Suprapubic skin (tissue), 4 donors: ENCODE results near the gene FLT4. TPM values are rescaled to one million over a fixed set of nuclear protein-coding genes. Genes with fewer than 3 reads are reported as not detected.

Source experiments
- DNase-seq, 2 donors: peaks; one replicate each; pipeline ENCODE4 v3.0.0-alpha.2; 2019; ENCODE audit warnings: low spot score in 2 of 2
- H3K27ac ChIP-seq: fragments of 200-600 bp; sonication (generic); one replicate; pipeline ENCODE4 v1.5.1; 2019
- H3K27me3 ChIP-seq: fragments of 200-600 bp; sonication (generic); one replicate; pipeline ENCODE4 v1.5.1; 2019
- H3K36me3 ChIP-seq: fragments of 200-600 bp; sonication (generic); one replicate; pipeline ENCODE4 v1.5.1; 2019
- H3K4me1 ChIP-seq: fragments of 200-600 bp; sonication (generic); one replicate; pipeline ENCODE4 v1.5.1; 2019
- H3K4me3 ChIP-seq: fragments of 200-600 bp; sonication (generic); one replicate; pipeline ENCODE4 v1.5.1; 2019; ENCODE audit warnings: mild to moderate bottlenecking
- H3K9me3 ChIP-seq: fragments of 200-600 bp; sonication (generic); one replicate; pipeline ENCODE4 v1.5.1; 2019
- EP300 ChIP-seq: sonication (generic); formaldehyde crosslinking; IDR thresholded peaks from one replicate; pipeline ENCODE4 v1.6.1; 2017; ENCODE audit warnings: antibody characterized with exemption
- POLR2A ChIP-seq, 2 donors: fragments of 450-650 bp; IDR thresholded peaks; one replicate each; pipeline ENCODE4 v1.6.1; 2017; ENCODE audit warnings: antibody characterized with exemption in 2 of 2, mild to moderate bottlenecking in 2 of 2, moderate library complexity in 2 of 2
- POLR2AphosphoS5 ChIP-seq, 3 donors: sonication (generic); formaldehyde crosslinking; IDR thresholded peaks; one replicate each; pipeline ENCODE4 v1.6.1; 2017; ENCODE audit warnings: antibody characterized with exemption in 3 of 3
- WGBS: methylation state at CpG from one replicate; pipeline ENCODE4 v1.1.5; 2018; 5-methylcytosine and 5-hydroxymethylcytosine counted together
- total RNA-seq, 4 donors: library from RNA; depleted of rRNA; stranded (reverse); fragments of >200 nt; gene quantifications; one replicate each; pipeline ENCODE4 v1.1.0, GENCODE V29; 2016
- TF ChIP-seq, protein P1 (sequence below), 2 donors: fragments of 200-600 bp in 1 of 2; fragments of 450-650 bp in 1 of 2; sonication (generic) in 1 of 2; IDR thresholded peaks; one replicate each; pipeline ENCODE4 v1.5.1; 2016 to 2019; ENCODE audit warnings: antibody characterized with exemption in 2 of 2, mild to moderate bottlenecking in 1 of 2, moderate library complexity in 1 of 2

The FLT4 gene
- total RNA-seq, 4 donors from 2014 or later: 0.79 to 8.9 (median 1.4) TPM

DNA sequence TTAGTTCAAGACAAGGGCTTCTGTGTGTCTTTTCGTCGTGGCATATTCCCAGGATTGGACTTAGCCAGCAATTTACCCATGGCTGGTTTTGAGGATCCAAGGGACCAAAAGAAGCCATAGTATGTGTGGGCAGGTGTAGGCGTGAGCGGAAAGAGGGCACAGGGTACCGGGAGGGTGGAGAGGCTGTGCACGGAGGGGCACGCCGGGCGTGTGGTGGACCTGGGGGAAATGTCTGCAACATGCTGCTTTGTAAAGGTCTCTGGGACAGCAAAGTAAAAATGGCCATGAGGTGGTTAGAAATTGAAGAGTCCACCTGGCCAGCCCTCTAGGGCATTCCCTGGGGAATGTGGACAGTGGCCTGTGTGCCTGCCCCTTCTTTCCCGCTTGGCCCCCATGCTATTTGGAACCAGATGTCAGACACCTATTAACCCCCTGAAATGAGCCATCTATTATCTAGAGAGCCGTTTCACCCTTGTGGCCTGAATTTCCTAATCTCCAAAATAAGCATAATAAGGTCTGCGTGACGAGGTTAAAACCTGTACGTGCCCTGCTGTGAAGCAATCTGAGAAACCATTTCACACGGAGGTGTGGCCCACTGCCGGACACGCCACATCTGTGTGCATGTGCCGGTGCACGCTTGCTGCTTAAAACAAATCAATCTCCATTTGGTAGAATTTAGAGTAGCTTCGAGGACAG lies 5.1 kb downstream of the FLT4 start:
- peaks cover 78% of the 10 kb centered on the region for H3K27me3 ChIP-seq
- DNase-seq: no peak
- WGBS: 75% methylated on average over 20 of the region's 20 CpGs
- H3K4me3 ChIP-seq: no peak overlapping the region
- no peak for TF ChIP-seq EP300
- no peaks in the 10 kb centered on the region for H3K36me3 ChIP-seq
- peaks cover 10% of the 10 kb centered on the region for H3K4me1 ChIP-seq
- no peak overlapping the region for H3K27ac ChIP-seq
- H3K9me3 ChIP-seq: no peaks in the 10 kb centered on the region

DNA sequence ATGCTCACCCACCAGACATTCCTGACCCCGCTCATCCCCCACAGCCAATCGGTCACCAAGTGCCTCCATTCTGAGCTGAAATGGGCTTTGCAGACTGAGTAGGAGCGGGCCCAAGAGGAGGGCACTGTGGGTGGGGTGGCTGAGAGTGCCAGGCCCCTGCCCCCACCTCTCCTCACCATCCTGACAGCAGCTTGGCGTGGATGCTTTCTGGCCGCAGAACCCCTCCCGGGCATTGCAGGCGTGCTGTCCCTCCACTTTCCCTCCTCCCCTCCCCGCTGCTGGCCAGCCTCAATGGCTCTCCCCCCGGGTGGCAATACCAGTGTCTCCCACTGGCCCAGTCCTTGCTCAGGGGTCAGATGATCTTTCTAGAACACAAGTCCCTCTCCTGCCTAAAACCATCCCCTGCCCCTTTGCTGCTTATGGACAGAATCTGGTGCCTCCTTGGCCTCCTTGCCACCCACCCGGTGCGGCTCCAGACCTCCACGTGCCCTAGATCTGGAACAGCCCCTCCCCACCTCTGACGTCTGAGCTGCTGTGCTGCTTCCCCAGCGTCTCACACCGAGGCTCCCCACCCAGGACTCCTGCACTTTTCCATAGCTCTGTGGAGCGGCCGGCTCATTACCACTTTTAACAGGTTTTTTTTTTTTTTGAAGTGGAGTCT lies 6.1 kb downstream of the FLT4 start:
- no peaks in the 10 kb centered on the region for H3K4me1 ChIP-seq
- TF ChIP-seq, protein P1, sequence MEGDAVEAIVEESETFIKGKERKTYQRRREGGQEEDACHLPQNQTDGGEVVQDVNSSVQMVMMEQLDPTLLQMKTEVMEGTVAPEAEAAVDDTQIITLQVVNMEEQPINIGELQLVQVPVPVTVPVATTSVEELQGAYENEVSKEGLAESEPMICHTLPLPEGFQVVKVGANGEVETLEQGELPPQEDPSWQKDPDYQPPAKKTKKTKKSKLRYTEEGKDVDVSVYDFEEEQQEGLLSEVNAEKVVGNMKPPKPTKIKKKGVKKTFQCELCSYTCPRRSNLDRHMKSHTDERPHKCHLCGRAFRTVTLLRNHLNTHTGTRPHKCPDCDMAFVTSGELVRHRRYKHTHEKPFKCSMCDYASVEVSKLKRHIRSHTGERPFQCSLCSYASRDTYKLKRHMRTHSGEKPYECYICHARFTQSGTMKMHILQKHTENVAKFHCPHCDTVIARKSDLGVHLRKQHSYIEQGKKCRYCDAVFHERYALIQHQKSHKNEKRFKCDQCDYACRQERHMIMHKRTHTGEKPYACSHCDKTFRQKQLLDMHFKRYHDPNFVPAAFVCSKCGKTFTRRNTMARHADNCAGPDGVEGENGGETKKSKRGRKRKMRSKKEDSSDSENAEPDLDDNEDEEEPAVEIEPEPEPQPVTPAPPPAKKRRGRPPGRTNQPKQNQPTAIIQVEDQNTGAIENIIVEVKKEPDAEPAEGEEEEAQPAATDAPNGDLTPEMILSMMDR (IDR thresholded peaks at IDR 0.05): no peak
- TF ChIP-seq POLR2AphosphoS5 (IDR thresholded peaks at IDR 0.05) (no peak), EP300 (no peak), POLR2A (IDR thresholded peaks at IDR 0.05) (no peak)
- no peak overlapping the region for H3K27ac ChIP-seq
- H3K27me3 ChIP-seq: peaks cover 70% of the 10 kb centered on the region
- no peak overlapping the region for H3K4me3 ChIP-seq
- peak; percentile 50 to 69 for DNase-seq
- WGBS: 73% methylated on average over 13 of the region's 17 CpGs
- no peaks in the 10 kb centered on the region for H3K36me3 ChIP-seq
- H3K9me3 ChIP-seq: no peaks in the 10 kb centered on the region

DNA sequence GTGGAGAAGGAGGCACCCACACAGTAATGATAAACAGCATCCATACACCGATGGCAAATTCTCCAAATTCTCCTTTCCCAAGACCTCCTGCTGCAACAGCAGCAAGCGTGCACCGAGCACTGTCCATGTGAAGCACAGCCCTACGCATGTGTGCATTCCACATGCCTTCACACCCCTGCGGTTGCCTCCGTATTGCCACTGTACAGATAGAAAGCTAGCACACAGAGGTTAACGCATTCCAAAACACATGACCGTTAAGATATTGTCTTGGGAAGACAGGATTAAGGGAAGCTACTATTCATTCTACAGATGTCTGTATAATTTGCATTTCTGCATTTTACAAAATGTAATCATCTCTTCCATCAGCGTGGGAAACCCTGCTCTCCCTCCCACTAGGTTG lies 6.6 kb downstream of the FLT4 start:
- TF ChIP-seq POLR2A (IDR thresholded peaks at IDR 0.05): no peak
- TF ChIP-seq EP300: no peak
- TF ChIP-seq POLR2AphosphoS5 (IDR thresholded peaks at IDR 0.05): no peak
- TF ChIP-seq, protein P1 (IDR thresholded peaks at IDR 0.05): no peak
- WGBS: 66% methylated on average over 9 of the region's 9 CpGs
- no peak for DNase-seq
- Histone ChIP-seq H3K27me3 (peaks cover 68% of the 10 kb centered on the region), H3K27ac (no peak overlapping the region), H3K9me3 (no peaks in the 10 kb centered on the region), H3K4me3 (no peak overlapping the region), H3K4me1 (no peaks in the 10 kb centered on the region), H3K36me3 (no peaks in the 10 kb centered on the region)

DNA sequence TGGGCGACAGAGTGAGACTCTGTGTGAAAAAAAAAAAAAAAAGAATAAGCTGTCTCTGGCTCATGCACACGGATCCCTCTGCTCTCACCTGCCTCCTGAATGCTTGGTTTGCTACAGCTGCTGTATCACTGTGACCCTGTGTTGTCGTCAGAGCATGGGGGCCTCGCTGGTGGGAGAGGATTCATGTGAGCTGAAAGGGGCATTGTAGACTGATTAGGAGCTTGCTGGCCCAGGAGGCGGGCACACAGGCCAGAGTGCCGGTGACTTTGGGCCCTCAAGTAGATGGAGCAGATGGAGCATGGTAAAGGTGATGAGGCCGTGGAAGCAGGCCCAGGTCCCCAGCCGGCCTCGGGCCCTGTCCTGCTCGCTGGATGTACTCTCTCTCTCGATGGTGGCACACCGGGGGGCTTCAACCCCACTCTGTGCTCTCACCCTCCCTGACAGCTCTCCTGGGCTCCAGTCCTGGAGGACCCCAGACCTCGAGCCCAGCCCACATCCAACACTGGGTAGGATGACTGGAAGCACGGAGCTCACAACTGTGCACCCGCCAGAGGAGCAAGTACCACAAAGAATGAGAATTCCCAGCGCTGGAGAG lies 7.1 kb downstream of the FLT4 start:
- no peak for TF ChIP-seq POLR2A (IDR thresholded peaks at IDR 0.05)
- no peak for TF ChIP-seq POLR2AphosphoS5 (IDR thresholded peaks at IDR 0.05)
- TF ChIP-seq, protein P1 (IDR thresholded peaks at IDR 0.05): no peak
- no peak for TF ChIP-seq EP300
- Histone ChIP-seq H3K36me3 (no peaks in the 10 kb centered on the region), H3K4me3 (no peak overlapping the region), H3K4me1 (no peaks in the 10 kb centered on the region), H3K9me3 (no peaks in the 10 kb centered on the region), H3K27me3 (peaks cover 63% of the 10 kb centered on the region), H3K27ac (no peak overlapping the region)
- 75% methylated on average over 11 of the region's 16 CpGs for WGBS
- DNase-seq: peak in 1 of 2 donors; percentile 50

DNA sequence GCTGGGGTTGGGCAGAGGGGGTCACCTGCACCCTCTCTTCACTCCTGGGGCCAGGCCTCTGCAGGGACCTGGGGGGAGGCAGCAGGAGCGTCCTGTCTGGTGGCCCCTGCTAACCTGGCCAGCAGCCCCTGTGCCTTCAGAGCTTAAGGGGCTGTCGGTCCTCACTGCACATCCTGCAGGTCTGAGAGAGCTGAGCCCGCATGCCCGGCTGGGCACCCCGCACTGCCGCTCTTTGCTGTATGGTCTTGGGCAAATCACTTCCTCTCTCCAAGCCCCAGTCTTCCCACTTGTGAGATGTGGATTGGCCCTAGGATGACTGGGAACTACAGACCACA lies 7.9 kb downstream of the FLT4 start:
- no peaks in the 10 kb centered on the region for H3K9me3 ChIP-seq
- H3K27ac ChIP-seq: no peak overlapping the region
- H3K4me1 ChIP-seq: no peaks in the 10 kb centered on the region
- WGBS: 90% methylated on average over 4 of the region's 6 CpGs
- H3K4me3 ChIP-seq: no peak overlapping the region
- peaks cover 55% of the 10 kb centered on the region for H3K27me3 ChIP-seq
- DNase-seq: no peak
- H3K36me3 ChIP-seq: no peaks in the 10 kb centered on the region
- TF ChIP-seq POLR2AphosphoS5 (IDR thresholded peaks at IDR 0.05) (no peak), EP300 (no peak), POLR2A (IDR thresholded peaks at IDR 0.05) (no peak)
- TF ChIP-seq, protein P1 (IDR thresholded peaks at IDR 0.05): no peak
